Measurements from ENCODE around the gene ADGRG6.
"Not testable (repeated sequence)": the region's sequence is repeated elsewhere in the genome, so short reads cannot be mapped to it uniquely, and the experiment has no call there.

The ADGRG6 gene

DNA sequence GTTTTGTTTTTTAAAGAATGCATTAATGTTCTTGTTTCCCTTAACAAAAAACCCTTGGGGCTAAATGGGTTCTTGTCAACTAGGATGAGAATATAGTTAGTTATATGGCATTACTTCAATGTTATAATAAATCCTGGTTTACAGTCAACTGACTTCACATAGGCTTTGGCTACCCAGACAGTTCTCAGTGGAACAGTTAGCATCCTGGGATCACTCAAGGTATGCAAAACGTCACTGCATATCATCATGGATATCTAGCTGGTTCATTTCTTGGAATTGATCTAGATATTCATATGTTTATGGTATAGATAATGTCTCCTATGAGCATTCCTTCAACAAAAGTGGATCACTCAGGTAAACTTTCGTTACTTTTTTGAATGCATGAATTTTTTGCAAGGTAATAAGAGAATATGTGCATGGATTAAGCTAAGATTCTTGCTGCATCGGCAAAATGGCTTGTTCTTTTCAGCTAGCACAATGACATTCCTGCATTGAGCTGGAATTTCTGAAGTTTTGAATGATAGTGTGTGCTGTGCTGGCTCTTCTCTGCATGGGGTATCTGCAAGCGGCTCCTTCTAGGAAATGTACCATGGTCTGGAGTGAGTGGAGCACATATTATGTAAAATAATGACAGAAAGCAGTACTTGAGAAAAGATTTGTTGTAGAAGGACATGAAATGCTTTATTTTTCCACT is 138.9 kb downstream of the ADGRG6 start:
- FAIRE-seq = no peak
- DNase-seq (ENCODE audit: low spot score) = no peak

DNA sequence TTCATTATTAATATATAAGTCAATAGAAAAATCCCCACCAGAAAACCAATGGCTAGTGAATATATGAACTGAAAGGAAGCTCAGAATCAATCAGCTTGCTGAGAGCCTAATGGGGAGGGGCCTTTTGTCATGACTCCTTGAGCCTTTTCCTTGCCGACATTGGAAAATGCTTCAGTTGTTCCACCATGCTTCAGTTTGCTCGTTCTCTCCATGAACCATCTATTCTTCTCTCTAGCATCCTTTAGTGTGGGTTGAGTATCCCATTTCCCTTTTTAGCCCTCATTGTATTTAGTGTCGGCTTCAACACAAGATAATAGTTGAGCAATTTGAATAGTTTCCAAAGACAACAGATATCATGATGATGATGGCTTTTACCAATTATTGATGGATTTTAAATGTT is 139.9 kb downstream of the ADGRG6 start:
- FAIRE-seq (no peak), DNase-seq (ENCODE audit: low spot score) (no peak)

DNA sequence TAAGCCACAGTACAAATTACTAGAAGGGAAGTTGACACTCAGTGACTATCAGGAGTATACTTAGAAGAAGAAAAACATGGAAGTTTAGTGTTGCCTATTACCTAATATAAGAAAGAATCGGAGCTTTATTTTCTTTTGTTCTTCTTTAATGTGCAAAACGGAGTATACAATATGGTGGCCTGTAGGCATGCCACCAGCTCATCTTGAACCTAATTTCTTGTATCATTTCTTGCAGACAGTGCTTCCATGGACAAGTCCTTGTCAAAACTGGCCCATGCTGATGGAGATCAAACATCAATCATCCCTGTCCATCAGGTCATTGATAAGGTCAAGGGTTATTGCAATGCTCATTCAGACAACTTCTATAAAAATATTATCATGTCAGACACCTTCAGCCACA is 141.3 kb downstream of the ADGRG6 start:
- DNase-seq (ENCODE audit: low spot score) (no peak), FAIRE-seq (no peak)

- no peak for DNase-seq (ENCODE audit: low spot score)
- FAIRE-seq = no peak
Measured at GRCh38 chr6:142443532-142443931, 141.7 kb downstream of the ADGRG6 start.

DNA sequence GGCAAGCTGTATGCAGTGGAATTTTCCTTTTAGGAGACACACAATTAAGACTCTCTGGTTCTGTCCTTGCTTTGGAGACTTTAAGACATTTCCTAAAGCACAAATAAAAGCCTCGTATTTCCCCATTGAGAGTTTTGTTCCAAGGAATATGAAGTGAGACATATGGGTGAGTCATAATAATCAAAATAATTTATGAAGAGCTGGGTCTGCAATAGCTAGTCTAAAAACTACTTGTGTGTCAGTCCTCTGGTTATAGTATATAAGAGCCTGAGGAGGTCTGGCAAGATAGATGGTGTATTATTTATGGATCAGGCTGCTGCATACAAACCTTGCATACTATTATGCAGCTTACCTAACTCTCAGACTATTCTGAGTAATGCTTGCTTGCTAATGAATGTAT is 142.6 kb downstream of the ADGRG6 start:
- FAIRE-seq = no peak
- DNase-seq (ENCODE audit: low spot score) = no peak

DNA sequence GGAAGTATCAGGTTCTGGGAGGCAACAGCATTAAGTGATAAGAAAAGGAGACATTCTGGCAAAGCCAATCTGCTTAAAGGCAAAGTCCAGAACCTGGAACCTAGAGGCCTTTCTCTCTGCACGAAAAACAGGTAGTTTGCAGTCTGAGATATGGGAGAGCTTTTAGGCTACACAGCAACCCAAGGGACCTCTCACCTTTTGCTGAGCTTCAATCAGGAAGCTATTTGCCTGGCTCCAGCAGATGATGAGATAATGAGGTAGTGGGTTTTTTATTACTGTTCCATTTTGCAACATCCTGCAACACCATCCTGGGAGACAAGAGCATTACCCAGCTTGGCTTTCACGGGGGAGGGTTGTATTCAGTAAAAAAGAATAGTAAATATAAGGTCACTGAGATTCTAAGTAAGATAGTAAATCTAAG is 143.1 kb downstream of the ADGRG6 start:
- DNase-seq (ENCODE audit: low spot score) (no peak), FAIRE-seq (no peak)

DNA sequence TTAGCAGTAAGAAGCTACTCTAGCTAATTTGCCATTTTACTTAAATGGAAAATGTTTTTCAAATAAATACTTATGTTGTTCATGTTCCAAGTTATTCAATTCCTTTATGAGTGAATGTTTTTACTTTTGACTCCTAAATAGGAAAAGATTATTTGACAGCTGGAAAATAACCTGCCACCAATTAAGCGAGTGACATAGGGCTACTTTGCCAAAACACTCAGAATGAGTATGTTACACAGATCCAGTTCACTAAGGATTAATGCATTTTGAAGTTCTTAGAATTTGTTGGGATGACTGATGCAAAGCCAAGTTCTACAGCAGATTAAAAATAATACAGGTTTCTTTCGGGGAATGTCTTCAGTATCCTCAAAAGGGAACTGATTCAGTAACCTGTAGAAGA is 144.4 kb downstream of the ADGRG6 start:
- FAIRE-seq (no peak), DNase-seq (ENCODE audit: low spot score) (no peak)

DNA sequence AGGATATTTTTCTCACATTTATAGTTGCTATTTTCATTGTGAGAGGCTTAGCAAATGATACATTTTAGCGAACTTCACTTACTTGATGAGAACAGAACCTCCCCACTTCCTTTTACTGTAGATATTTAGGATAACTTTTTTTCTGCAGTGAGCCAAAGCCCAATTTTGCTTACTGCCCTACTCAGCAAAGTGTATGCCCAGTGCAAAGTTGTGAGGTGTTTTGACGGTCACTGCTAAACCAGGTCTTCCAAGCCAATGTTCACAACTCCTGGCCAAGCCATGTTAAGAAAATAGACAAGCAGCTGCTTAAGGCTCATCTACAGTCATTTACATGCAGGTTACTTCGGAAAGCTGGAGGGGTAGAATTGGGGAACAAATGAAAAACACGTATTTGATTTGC is 144.8 kb downstream of the ADGRG6 start:
- no peak for FAIRE-seq

DNA sequence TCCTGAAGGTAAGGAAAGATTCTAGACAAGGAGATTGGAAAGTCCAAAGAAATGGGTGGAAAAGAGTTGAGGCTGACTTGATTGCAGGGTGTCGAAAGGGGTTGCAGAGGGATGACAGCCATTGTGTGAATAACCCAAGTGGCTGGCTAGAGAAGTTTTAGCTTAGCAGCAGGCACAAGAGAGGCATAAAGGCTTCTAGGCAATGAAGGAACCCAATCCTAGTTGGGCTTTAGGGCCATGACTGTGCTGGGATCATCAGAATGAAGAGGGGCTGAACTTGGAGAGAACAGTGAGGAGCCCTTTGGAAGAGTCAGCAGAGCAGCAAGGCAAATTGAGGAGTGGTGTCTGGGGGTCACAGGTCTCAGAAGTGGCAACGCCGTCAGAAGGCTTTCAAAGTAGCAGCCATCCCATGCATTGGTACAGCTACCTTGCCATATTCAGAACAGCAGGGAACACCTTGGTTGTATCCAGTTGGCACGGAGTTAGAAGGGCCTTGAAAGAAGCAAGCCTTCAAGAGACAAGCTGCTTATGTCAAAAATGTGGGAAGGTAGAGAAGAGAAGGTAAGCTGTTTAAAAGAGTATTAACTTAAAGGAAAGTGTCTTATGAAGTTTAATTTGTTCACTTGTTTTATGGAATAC is 146.4 kb downstream of the ADGRG6 start:
- FAIRE-seq (no peak), DNase-seq (ENCODE audit: low spot score) (no peak)

More for the DNA sequence above, 144.8 kb downstream of the ADGRG6 start:
- no peak for DNase-seq (ENCODE audit: low spot score)

- not testable (repeated sequence) for DNase-seq (ENCODE audit: low spot score); FAIRE-seq
Measured at GRCh38 chr6:142450856-142451255, 149.0 kb downstream of the ADGRG6 start.

- DNase-seq (ENCODE audit: low spot score) (no peak), FAIRE-seq (no peak)
Measured at GRCh38 chr6:142452993-142453392, 151.2 kb downstream of the ADGRG6 start.

GRCh38 chr6:142454196-142454595 is 152.4 kb downstream of the ADGRG6 start:
- not testable (repeated sequence) for DNase-seq (ENCODE audit: low spot score); FAIRE-seq

GRCh38 chr6:142454848-142455247 is 153.0 kb downstream of the ADGRG6 start:
- not testable (repeated sequence) for FAIRE-seq; DNase-seq (ENCODE audit: low spot score)

GRCh38 chr6:142455957-142456589 is 154.3 kb downstream of the ADGRG6 start:
- FAIRE-seq = no peak
- no peak for DNase-seq (ENCODE audit: low spot score)

DNA sequence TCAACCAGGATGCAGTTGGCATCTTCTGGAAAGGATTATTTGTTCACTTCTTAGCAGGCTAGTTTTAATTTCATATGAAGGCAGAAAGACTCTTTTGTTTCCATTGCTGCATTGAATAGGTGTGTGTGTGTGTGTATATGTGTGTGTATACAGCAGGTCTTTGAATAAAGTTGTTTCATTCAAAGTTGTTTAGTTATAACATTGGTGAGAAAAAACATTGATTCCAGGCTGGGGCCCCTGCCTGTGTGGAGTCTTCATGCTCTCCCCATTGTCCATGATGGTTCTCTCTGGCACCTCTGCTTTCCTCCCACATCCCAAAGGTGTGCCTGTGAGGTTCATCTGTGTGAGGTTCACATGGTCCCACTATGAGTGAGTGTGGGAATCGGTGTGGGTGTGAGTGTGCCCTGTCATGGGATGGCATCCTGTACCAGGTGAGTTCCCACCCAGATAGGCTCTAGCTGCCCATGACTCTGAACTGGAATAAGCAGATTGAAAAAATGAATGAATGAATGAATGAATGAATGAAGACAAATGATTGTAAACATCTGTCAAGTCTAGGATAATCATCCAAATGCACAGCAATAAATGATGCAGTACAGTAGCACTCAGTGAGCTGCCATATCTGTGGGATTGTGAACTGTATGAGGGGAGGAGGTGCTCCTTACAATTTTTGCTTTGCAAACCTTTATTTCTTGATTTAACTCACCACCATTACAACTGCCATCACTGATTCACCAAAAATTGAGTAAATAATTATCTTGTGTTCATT is 156.0 kb downstream of the ADGRG6 start:
- FAIRE-seq = peak; percentile 35
- no peak for DNase-seq (ENCODE audit: low spot score)

GRCh38 chr6:142458836-142459235 is 157.0 kb downstream of the ADGRG6 start:
- FAIRE-seq (no peak), DNase-seq (ENCODE audit: low spot score) (no peak)

- FAIRE-seq (no peak), DNase-seq (ENCODE audit: low spot score) (no peak)
Measured at GRCh38 chr6:142459271-142459670, 157.5 kb downstream of the ADGRG6 start.

- no peak for DNase-seq (ENCODE audit: low spot score)
Measured at GRCh38 chr6:142462260-142462659, 160.5 kb downstream of the ADGRG6 start.

GRCh38 chr6:142463988-142464387 is 162.2 kb downstream of the ADGRG6 start:
- FAIRE-seq = no peak

More at GRCh38 chr6:142462260-142462659, 160.5 kb downstream of the ADGRG6 start:
- no peak for FAIRE-seq

GRCh38 chr6:142469220-142469619 is 167.4 kb downstream of the ADGRG6 start:
- no peak for FAIRE-seq
- DNase-seq (ENCODE audit: low spot score) = no peak

More at GRCh38 chr6:142463988-142464387, 162.2 kb downstream of the ADGRG6 start:
- no peak for DNase-seq (ENCODE audit: low spot score)

- FAIRE-seq (no peak), DNase-seq (ENCODE audit: low spot score) (no peak)
Measured at GRCh38 chr6:142470421-142470820, 168.6 kb downstream of the ADGRG6 start.

Data from urothelium cell line (cell line).